GM23248 (cell line): Measurements from ENCODE around the gene USP6NL. TPM values are rescaled to one million over a fixed set of nuclear protein-coding genes. Genes with fewer than 3 reads are reported as not detected.

ENCODE experiments used
- DNase-seq: peaks from one replicate; pipeline ENCODE4 v3.0.0-alpha.2; 2015
- H2AFZ ChIP-seq: fragments of 200-600 bp; sonication (generic); 2 replicates; pipeline ENCODE4 v1.6.1; 2016; ENCODE audit warnings: antibody characterized with exemption
- H3F3A ChIP-seq: fragments of 200-600 bp; sonication (generic); 2 replicates; pipeline ENCODE4 v1.6.1; 2016; ENCODE audit warnings: mild to moderate bottlenecking, antibody characterized with exemption, mixed run types; ENCODE audit not compliant: insufficient read depth
- H3K27ac ChIP-seq: fragments of 200-600 bp; sonication (generic); 2 replicates; pipeline ENCODE4 v1.5.1; 2016; ENCODE audit warnings: mild to moderate bottlenecking
- H3K27me3 ChIP-seq: fragments of 200-600 bp; sonication (generic); replicated peaks from 2 replicates; pipeline ENCODE4 v1.6.1; 2016; ENCODE audit warnings: mild to moderate bottlenecking; ENCODE audit not compliant: insufficient read depth
- H3K36me3 ChIP-seq: fragments of 200-600 bp; sonication (generic); 2 replicates; pipeline ENCODE4 v1.6.1; 2016; ENCODE audit warnings: low read depth, mild to moderate bottlenecking
- H3K4me1 ChIP-seq: fragments of 200-600 bp; sonication (generic); 2 replicates; pipeline ENCODE4 v1.6.1; 2016; ENCODE audit warnings: mild to moderate bottlenecking; ENCODE audit not compliant: insufficient read depth
- H3K4me2 ChIP-seq: fragments of 200-600 bp; sonication (generic); one replicate; pipeline ENCODE4 v1.6.1; 2016; ENCODE audit warnings: mild to moderate bottlenecking; ENCODE audit not compliant: unreplicated experiment
- H3K4me3 ChIP-seq: fragments of 200-600 bp; sonication (generic); 2 replicates; pipeline ENCODE4 v1.5.1; 2016; ENCODE audit warnings: mild to moderate bottlenecking
- H3K79me2 ChIP-seq: fragments of 200-600 bp; sonication (generic); 2 replicates; pipeline ENCODE4 v1.6.1; 2016; ENCODE audit warnings: mild to moderate bottlenecking; ENCODE audit not compliant: insufficient read depth
- H3K9ac ChIP-seq: fragments of 200-600 bp; sonication (generic); 2 replicates; pipeline ENCODE4 v1.6.1; 2016; ENCODE audit warnings: mild to moderate bottlenecking
- H3K9me2 ChIP-seq: fragments of 200-600 bp; sonication (generic); 2 replicates; pipeline ENCODE4 v1.6.1; 2016; ENCODE audit warnings: mixed run types, mild to moderate bottlenecking, moderate library complexity; ENCODE audit not compliant: insufficient read depth
- H3K9me3 ChIP-seq: fragments of 200-600 bp; sonication (generic); one replicate; pipeline ENCODE4 v1.6.1; 2017; ENCODE audit warnings: low read depth
- H4K20me1 ChIP-seq: fragments of 200-600 bp; sonication (generic); 2 replicates; pipeline ENCODE4 v1.6.0; 2016; ENCODE audit not compliant: insufficient read depth
- EZH2 ChIP-seq: fragments of 200-600 bp; sonication (generic); IDR thresholded peaks from 2 replicates; pipeline ENCODE4 v1.6.1; 2018; ENCODE audit warnings: antibody characterized with exemption, mild to moderate bottlenecking; ENCODE audit not compliant: insufficient read depth, poor library complexity, severe bottlenecking
- EZH2phosphoT487 ChIP-seq: fragments of 200-600 bp; sonication (generic); IDR thresholded peaks from 2 replicates; pipeline ENCODE4 v1.6.1; 2018; ENCODE audit warnings: antibody characterized with exemption, moderate library complexity, mild to moderate bottlenecking, low read depth; ENCODE audit not compliant: insufficient read depth
- WGBS, 2 experiments: methylation state at CpG; one replicate each; pipeline ENCODE4 v1.1.6; 2015 to 2017; ENCODE audit warnings: low lambda C conversion rate in 2 of 2, low coverage in 1 of 2; ENCODE audit errors: missing lambda C conversion rate in 2 of 2; 5-methylcytosine and 5-hydroxymethylcytosine counted together
- in situ Hi-C: fragments of 300-500 bp; cut with MboI; formaldehyde crosslinking; loops from 2 replicates; pipeline ENCODE4 v1.15.0; 2020
- polyA plus RNA-seq: library from polyadenylated mRNA; unstranded; fragments of >200 nt; fragmentation: Nextera tagmentation; extraction: Ambion mirVana; gene quantifications from 2 replicates; pipeline ENCODE4 v1.2.1, GENCODE V29; 2016
- total RNA-seq: library from RNA; depleted of rRNA; stranded (reverse); fragments of >200 nt; shearing (Covaris generic); gene quantifications from 2 replicates; pipeline ENCODE4 v1.2.3, GENCODE V29; 2014

USP6NL gene
- total and polyA plus RNA-seq, 2 experiments from 2014 or later: 4.4 to 9.2 TPM

DNA sequence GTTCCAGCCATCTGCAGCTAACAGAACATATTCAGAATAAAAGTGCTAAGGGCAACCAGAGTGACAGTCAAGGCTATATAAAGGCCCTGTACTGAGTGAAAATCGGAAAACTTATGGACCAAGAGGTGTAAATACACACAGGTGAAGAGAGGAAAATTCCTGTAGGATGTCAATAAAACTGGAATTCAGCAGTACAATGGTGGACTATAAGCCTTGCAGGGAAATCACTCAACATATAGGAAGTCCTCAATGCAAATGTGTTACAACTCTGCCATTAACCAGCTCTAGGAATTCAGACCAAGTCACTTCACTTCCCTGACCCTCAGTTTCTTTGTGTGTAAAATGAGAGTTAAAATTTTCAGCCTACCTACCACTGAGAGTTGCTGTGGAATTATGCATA lies 7.7 kb downstream of the USP6NL start:
- no peak overlapping the region for H3K4me3 ChIP-seq
- 92 to 93% methylated on average over 1 of the region's 1 CpG for WGBS, 2 experiments
- no peaks in the 10 kb centered on the region for H3K4me1 ChIP-seq
- no peaks in the 10 kb centered on the region for H3K36me3 ChIP-seq
- H4K20me1 ChIP-seq: no peaks in the 10 kb centered on the region
- DNase-seq: no peak
- no peaks in the 10 kb centered on the region for H3K9me3 ChIP-seq
- peaks cover 99% of the 10 kb centered on the region for H3K79me2 ChIP-seq
- in situ Hi-C loops: no loop called here
- TF ChIP-seq EZH2: no peak
- TF ChIP-seq EZH2phosphoT487: no peak
- no peaks in the 10 kb centered on the region for H3K27me3 ChIP-seq
- H3K4me2 ChIP-seq: no peak overlapping the region
- no peak overlapping the region for H3K9ac ChIP-seq
- no peak overlapping the region for H3K27ac ChIP-seq
- H3K9me2 ChIP-seq: no peaks in the 10 kb centered on the region
- no peaks in the 10 kb centered on the region for H3F3A ChIP-seq
- H2AFZ ChIP-seq: no peak overlapping the region

DNA sequence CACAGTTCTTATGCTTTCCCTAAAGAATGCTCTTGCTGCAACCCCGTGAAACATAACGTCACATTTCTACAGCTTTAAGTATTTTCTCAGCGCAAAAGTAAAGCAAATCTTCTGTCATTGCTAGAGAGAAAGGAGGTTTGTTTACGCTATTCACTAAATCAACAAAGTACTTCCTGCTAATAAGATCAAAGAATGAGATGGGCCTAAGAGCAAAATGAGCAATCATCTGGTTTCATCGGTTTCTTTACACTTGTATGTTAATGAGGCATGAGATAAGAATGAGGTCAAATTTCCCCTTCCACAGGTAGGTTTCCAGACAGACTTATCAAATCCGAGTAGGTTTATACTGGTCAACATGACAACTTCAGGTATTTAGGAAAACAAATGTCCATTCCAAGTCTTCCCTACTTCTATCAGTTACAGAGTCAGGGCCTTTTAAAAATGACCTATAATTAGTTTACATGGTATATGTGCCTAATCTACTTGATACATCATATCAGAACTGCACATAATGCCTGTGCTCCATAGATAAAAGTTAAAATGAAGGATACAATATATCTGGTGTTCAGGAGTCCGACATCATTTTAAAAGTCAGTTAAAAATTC lies 8.4 kb downstream of the USP6NL start:
- Histone ChIP-seq H3K4me3 (no peak overlapping the region), H3K36me3 (no peaks in the 10 kb centered on the region), H3K27me3 (no peaks in the 10 kb centered on the region), H2AFZ (no peak overlapping the region), H3K4me1 (no peaks in the 10 kb centered on the region), H3K4me2 (no peak overlapping the region), H3K9ac (no peak overlapping the region), H4K20me1 (no peaks in the 10 kb centered on the region), H3K9me2 (no peaks in the 10 kb centered on the region), H3F3A (no peaks in the 10 kb centered on the region), H3K79me2 (peaks cover 94% of the 10 kb centered on the region), H3K9me3 (no peaks in the 10 kb centered on the region), H3K27ac (no peak overlapping the region)
- no peak for DNase-seq
- WGBS, 2 experiments: 77 to 80% methylated on average over 7 of the region's 7 CpGs
- TF ChIP-seq EZH2: no peak
- in situ Hi-C loops: no loop called here

DNA sequence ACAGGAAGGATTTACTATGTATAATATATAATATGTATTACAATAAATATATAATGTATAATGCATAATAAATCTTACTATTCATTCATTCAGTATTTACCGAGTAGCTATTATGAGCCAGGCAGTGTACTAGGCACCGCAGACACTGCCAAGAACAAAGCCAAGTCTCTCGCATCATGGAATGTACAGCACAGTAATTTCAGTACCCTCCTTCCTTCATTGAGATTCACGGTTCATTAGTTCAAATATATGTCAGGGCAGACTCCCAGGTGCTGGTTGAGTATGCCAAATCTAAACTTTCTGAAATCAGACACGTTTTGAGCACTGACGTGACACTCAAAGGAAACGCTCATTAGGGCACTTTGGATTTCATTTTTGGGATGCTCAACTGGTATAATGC lies 9.1 kb downstream of the USP6NL start:
- H2AFZ ChIP-seq: no peak overlapping the region
- in situ Hi-C loops: no loop called here
- TF ChIP-seq EZH2 (no peak), EZH2phosphoT487 (no peak)
- no peak overlapping the region for H3K4me2 ChIP-seq
- no peaks in the 10 kb centered on the region for H3K27me3 ChIP-seq
- 96 to 97% methylated on average over 7 of the region's 7 CpGs for WGBS, 2 experiments
- H3K79me2 ChIP-seq: peaks cover 89% of the 10 kb centered on the region
- H3K4me3 ChIP-seq: no peak overlapping the region
- no peak overlapping the region for H3K9ac ChIP-seq
- H3K36me3 ChIP-seq: no peaks in the 10 kb centered on the region
- H3K9me2 ChIP-seq: no peaks in the 10 kb centered on the region
- H3F3A ChIP-seq: no peaks in the 10 kb centered on the region
- H3K4me1 ChIP-seq: no peaks in the 10 kb centered on the region
- DNase-seq: no peak
- no peaks in the 10 kb centered on the region for H4K20me1 ChIP-seq
- no peaks in the 10 kb centered on the region for H3K9me3 ChIP-seq
- H3K27ac ChIP-seq: no peak overlapping the region

DNA sequence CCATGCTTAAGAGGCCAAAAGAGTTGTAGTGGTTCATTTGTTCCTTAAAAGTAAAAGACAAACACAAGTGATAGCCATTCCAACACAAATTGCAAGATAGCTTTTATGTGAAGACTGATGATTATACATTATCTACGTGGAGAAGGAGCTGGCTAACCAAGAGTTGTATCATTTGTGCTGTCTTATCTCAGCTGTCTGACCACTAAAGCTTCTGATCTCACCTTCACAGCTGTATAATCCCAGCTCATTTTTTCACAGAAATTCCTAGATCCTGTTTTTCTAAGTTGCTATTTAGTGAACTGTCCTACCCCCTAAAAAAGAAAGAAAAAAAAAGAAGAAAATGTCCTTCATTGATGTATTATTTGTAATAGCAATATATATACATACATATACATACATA lies 9.8 kb downstream of the USP6NL start:
- H3K4me1 ChIP-seq: no peaks in the 10 kb centered on the region
- no peak overlapping the region for H3K4me3 ChIP-seq
- no peak overlapping the region for H3K4me2 ChIP-seq
- in situ Hi-C loops: no loop called here
- no peak overlapping the region for H3K9ac ChIP-seq
- H4K20me1 ChIP-seq: no peaks in the 10 kb centered on the region
- no peak for DNase-seq
- no peaks in the 10 kb centered on the region for H3K36me3 ChIP-seq
- WGBS, 2 experiments: 84 to 89% methylated on average over 1 of the region's 1 CpG
- no peaks in the 10 kb centered on the region for H3F3A ChIP-seq
- peaks cover 88% of the 10 kb centered on the region for H3K79me2 ChIP-seq
- no peak overlapping the region for H3K27ac ChIP-seq
- H2AFZ ChIP-seq: no peak overlapping the region
- no peaks in the 10 kb centered on the region for H3K9me2 ChIP-seq
- TF ChIP-seq EZH2phosphoT487 (no peak), EZH2 (no peak)
- no peaks in the 10 kb centered on the region for H3K27me3 ChIP-seq
- H3K9me3 ChIP-seq: no peaks in the 10 kb centered on the region

DNA sequence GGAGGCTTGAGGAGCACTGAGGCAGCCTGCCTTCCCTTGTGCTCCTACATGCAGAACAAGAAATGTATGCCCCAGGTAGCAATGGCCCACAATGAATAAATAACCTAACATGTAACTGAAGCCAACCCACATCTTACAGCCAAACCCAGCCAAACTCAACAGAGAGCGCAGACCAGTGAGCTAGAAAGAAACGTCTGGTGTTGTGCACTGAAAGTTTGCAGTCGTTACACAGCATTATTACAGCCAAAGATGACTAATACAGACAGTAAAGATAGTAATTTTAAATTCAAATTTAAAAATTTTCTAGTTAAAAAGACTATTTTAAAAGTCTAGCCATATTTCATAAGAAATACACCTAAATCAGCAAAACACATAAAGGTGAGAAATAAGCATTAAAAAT lies 11.2 kb downstream of the USP6NL start:
- 65 to 72% methylated on average over 3 of the region's 3 CpGs for WGBS, 2 experiments
- Histone ChIP-seq H3K4me2 (no peak overlapping the region), H3K9ac (no peak overlapping the region), H3K4me1 (peaks cover 3% of the 10 kb centered on the region; the same call in 1 of the 2 replicates), H3K27ac (no peak overlapping the region), H3F3A (no peaks in the 10 kb centered on the region), H4K20me1 (no peaks in the 10 kb centered on the region), H3K79me2 (peaks cover 74% of the 10 kb centered on the region), H3K9me2 (no peaks in the 10 kb centered on the region), H2AFZ (no peak overlapping the region), H3K4me3 (no peak overlapping the region), H3K27me3 (no peaks in the 10 kb centered on the region), H3K36me3 (no peaks in the 10 kb centered on the region), H3K9me3 (no peaks in the 10 kb centered on the region)
- DNase-seq: no peak
- in situ Hi-C loops: no loop called here
- TF ChIP-seq EZH2phosphoT487: no peak
- TF ChIP-seq EZH2: no peak
